H1 (cell line): ENCODE results near the gene ACTL9. TPM values are rescaled to one million over a fixed set of nuclear protein-coding genes. Genes with fewer than 3 reads are reported as not detected.

Experiments
- GTF2F1 ChIP-seq: IDR thresholded peaks from 2 replicates; pipeline ENCODE4 v1.6.1; 2012; ENCODE audit warnings: low read depth, low read length, improper control_type of control experiment, borderline replicate concordance
- MAX ChIP-seq: IDR thresholded peaks from 2 replicates; pipeline ENCODE4 v1.6.1; 2012; ENCODE audit warnings: inconsistent platforms
- POU5F1 ChIP-seq: IDR thresholded peaks from 2 replicates; pipeline ENCODE4 v1.6.1; 2011; ENCODE audit warnings: low read depth, mild to moderate bottlenecking, low read length, moderate library complexity
- RBBP5 ChIP-seq: IDR thresholded peaks from 2 replicates; pipeline ENCODE4 v1.7.1; 2012; ENCODE audit warnings: low read depth, mild to moderate bottlenecking, inconsistent platforms, low read length, moderate library complexity, borderline replicate concordance
- polyA plus RNA-seq, 7 experiments: library from polyadenylated mRNA; depleted of rRNA in 3 of 7; stranded (reverse) in 5 of 7; unstranded in 2 of 7; fragments of >200 nt in 5 of 7; fragments of 200-250 nt in 2 of 7; gene quantifications; 1 replicate in 5 of 7; 2 replicates in 1 of 7; 4 replicates in 1 of 7; pipeline versions ENCODE4 v1.2.1 to v1.2.3, GENCODE V29; 2011 to 2013; ENCODE audit warnings: missing spikeins in 2 of 7, mixed read lengths in 2 of 7
- total RNA-seq: library from RNA; stranded (reverse); fragmentation: NEBNext Ultra II Directional; extraction: Animal tissue kit (Norgen Biotek cat#: 25700); gene quantifications from 2 replicates; pipeline ENCODE4 v1.2.1, GENCODE V29; 2021

Gene ACTL9
- total and polyA plus RNA-seq, 2 of the 8 experiments (the other 6 are each of a cell fraction or from before 2014, with no cell fraction given): not detected

- no peak for TF ChIP-seq MAX
- no peak for TF ChIP-seq POU5F1
- TF ChIP-seq GTF2F1: no peak
- no peak for TF ChIP-seq RBBP5
These were observed 4.6 kb upstream of the ACTL9 start (continued) for GRCh38 chr19:8703223-8703622.
